Stimulated activated CD4-positive, alpha-beta T cell treated with anti-CD3 and anti-CD28 coated beads, TNF-alpha, amount 100 ng/mL, for 1 hour (primary cell): Measurements from ENCODE around the gene GAD2.

Experiments
- DNase-seq, 3 donors: peaks; one replicate each; pipeline ENCODE4 v3.0.0-alpha.2; 2020; ENCODE audit warnings: low read depth in 3 of 3, low spot score in 1 of 3

Gene GAD2

DNA sequence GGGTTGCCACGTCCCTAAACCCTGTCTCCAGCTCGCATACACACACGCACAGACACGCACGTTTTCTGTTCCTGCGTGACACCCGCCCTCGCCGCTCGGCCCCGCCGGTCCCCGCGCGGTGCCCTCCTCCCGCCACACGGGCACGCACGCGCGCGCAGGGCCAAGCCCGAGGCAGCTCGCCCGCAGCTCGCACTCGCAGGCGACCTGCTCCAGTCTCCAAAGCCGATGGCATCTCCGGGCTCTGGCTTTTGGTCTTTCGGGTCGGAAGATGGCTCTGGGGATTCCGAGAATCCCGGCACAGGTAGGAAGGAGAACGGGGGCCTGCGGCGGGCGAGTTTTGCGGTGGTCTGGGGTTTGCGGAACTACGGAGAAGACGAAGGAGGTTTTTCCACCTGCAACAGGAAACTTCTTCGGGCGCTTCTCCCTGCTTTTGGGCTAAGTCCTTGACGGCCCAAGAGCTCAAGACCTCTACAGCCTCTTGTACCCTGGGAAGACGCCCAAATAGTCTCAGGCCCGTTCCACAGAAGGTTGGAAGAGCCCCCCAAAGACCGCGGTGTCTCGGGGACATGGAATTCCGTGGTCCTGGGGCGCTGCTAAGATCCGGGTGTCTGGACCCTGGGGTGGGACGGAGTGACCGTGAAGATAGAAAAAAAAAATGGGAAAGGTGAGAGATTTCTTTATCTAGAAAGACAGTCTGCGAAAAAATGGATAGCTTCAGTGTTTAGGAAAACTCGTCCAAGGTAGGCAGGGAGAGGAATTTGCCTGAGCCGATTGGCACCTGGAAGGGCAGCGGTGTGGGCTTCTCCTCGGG, at the start of gene GAD2:
Gene GAD2 (plus strand): TSS at position 190 of the 811 bp plus-strand sequence. CDS start 36 bp downstream, at position 226.
- no peak for DNase-seq

- DNase-seq: no peak
Measured at GRCh38 chr10:26169466-26169865, 47.1 kb upstream of the GAD2 start.

GRCh38 chr10:26172131-26172530, 44.4 kb upstream of the GAD2 start:
- DNase-seq: no peak

GRCh38 chr10:26173837-26174236, 42.7 kb upstream of the GAD2 start:
- no peak for DNase-seq

DNA sequence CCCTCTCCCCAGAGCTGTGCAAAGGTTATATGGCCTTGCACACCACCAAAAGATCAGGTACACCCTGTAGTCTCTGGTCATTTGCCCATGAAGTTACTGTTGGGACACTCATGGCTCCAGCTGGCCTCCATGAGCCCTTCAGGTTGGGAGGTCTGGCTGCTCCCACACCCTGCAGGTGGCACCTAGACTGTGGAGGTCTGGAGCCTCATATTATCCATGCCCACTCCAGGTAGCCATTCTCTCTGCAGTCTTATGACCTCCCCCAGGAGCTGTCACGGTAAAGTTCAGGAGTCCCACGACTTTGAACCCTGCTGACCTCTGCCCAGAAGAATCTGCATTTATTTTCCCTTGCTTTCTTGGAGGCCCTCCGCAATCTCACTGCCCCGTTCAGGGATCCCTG, 39.2 kb upstream of the GAD2 start:
- no peak for DNase-seq

GRCh38 chr10:26194275-26194674, 22.3 kb upstream of the GAD2 start:
- no peak for DNase-seq

DNA sequence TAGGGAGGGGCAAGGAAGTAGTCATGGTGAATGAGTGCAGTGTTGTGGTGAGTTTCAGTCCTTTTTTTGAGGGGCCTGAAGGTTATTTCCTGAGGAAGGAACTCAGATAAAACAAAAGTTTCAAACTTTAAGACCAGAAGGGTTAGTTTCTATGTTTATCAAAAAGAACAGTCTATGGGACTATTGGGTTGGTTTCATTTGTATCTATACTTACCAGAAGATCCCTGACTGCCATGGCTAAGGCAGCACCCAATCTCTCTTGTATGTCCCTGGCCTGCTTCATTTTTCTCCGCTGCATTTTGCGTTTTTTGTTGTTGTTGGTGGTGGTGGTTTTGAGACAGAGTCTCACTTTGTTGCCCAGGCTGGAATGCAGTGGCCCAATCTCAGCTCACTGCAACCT, 19.3 kb upstream of the GAD2 start:
- no peak for DNase-seq

DNA sequence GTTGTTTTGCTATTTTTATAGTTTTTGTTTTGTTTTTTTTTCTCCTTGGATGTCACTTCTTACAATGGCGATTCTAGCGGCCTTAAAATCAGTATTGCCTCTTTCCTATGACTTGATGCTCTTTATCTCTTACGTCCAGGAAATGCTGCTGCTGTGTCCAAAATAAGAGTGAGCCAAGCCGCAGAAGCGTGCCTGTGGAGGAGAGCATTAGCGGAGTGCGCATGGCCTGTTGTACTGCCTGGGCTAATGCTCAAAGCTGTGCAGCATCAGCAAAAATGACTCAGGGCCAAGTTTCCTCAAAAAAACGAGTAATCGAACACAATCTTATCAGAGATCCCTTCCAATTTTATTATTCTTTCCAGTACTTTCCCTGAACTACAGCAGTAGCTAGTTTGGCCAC, 18.5 kb upstream of the GAD2 start:
- DNase-seq: no peak

GRCh38 chr10:26199841-26200240, 16.7 kb upstream of the GAD2 start:
- DNase-seq: no peak

DNA sequence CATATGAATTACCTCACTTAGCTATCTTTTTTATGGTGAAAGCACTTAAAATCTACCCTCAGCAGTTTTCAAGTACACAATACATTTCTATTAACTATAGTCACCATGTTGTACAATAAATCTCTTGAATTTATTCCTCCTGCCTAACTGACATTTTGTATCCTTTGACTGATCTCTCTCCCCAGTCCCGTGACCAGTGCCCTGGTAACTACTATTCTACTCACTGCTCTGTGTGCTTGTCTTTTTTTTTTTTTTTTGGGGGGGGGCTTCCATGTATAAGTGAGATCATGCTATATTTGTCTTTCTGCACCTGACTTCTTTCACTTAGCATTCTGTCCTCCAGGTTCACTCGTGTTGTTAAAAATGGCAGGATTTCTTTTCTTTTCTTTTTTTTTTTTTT, 11.4 kb upstream of the GAD2 start:
- DNase-seq: no peak

DNA sequence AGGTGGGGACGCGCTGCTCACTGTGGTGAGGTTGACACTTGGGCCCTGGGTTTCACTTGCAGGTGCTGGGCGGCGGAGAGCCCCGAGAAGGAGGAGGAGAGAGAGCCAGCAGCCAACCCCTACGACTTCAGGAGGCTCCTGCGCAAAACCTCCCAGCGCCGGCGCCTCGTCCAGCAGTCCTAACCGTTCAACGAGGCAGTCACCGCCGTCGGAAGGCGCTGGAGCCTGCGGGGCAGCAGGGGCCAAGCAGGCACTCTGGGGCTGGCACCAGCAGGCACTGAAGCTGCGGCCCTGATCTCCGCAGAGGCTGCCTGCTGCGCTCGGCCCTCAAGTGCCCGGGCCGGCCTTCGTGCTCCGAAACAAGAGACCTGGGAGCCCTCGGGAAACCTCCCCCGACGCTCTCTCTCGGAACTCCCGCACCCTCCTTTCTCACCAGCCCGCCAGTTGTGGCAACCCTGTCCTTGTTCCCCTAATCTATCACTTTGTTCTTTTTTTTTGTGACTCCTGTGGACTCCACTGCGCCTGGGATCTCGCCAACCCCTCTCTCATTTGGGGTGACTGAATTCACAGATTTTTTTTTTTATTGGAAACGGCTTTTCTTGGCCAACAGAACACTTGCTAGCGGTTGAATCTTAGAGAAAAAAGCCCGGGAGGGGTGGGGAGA, 4.7 kb upstream of the GAD2 start:
- no peak for DNase-seq

DNA sequence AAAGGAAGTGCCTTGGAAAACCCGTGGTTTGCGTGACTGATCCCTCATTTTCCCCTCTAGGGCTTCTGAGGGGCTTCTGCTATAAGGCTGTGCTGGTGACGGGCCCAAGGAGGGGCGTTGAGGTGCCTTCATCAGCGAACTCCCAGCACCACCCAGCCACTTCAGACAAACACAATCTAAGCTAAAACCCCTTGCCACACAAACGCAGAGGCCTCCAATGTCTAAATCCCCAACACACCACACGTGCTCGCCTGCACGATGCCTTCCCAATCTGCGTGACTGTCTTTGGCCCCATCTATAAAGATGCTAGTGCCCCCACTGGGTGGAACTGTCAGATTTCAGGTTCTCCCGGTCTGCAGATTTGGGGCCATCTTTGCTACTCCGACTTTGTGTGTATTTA, 4.1 kb upstream of the GAD2 start:
- DNase-seq: no peak

DNA sequence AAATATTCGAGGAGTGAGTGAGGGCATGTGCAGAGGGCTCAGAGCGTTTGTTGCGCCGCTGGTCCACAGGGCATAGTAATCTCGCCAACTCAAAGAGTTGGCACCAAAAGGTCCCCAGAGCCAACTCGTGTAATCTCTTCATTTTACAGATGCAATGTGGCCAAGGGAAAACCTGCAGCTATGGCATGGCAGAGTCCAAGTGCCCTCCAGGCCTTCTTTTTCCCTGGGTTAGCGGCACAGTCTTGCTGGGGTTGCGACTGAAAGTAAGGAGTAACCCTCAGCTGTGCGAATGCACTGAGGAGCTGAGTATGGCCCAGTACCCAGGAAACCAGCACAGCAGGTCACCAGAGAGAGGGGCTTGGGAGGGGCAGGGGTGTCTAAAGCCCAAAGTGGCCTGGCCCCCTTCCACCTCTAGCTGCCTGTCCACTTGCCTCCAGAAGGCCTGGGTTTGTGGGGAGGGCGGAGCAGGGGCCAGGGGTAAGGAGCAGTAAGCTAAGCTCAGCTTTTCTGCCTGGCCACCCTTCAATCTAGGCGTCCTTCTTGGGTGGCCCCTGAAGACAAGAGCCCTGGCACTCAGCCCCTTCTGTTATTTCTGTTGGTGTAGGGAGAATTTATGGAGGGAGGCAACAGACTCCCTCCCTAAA, 3.3 kb upstream of the GAD2 start:
- DNase-seq: no peak

DNA sequence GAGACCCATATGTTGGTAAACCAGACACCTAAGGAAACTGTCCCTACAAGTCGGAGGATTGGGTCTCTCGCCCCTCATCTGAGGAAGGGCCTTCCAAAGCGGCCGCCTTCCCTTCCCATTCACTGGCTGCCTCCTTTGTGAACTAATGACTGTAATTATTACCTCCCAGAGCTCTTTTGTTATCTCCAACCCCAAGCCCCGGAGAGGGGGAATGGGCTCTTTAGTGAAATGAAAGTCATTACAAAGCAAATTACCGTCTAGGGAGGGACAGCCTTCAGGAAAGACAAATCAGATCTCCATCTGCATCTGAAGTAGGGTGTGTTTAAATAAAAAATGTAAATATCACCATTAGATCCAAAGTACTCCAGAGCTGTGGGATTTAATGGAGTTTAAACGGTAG, 2.6 kb upstream of the GAD2 start:
- DNase-seq: no peak

DNA sequence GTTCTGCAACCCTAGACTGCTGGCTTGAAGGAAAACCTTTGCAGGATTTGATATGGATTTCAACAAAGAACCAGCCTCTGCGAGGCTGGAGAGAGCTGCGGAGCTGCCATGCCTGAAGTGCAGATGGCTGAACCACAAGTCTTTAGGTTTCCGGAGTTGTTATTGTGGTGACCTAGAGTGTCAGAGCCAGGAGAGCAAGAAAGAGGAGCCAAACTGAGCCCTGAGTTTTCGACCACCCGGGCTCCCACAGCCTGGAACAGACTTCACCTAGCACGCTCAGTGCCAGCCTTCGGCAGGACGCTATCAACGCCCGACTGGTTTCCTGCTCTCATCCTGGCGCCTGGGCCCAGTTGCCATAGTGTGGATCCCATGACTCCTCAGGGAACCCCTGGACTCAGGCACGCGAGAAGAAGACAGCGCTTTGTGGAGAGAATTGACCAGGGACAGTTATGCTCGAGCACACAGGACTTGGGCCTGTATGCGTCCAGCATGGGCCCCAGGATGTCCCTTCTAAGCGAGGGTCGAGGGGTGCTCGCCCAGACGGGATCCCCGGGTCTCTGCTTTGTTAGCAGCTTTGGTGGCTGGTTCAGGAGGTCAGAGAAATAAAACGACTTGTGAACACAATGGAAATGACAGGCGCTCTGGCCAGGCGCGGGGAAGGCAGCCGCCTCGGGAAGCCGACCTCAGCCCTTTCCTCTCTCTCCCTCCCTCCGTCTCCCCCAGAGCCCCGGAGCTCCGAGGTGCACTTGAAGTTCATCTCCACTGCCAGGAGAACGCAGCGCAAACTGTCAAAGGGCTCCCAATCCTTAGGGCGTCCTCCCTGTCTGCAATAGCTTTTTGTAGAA, 1.8 kb upstream of the GAD2 start:
- DNase-seq: no peak

DNA sequence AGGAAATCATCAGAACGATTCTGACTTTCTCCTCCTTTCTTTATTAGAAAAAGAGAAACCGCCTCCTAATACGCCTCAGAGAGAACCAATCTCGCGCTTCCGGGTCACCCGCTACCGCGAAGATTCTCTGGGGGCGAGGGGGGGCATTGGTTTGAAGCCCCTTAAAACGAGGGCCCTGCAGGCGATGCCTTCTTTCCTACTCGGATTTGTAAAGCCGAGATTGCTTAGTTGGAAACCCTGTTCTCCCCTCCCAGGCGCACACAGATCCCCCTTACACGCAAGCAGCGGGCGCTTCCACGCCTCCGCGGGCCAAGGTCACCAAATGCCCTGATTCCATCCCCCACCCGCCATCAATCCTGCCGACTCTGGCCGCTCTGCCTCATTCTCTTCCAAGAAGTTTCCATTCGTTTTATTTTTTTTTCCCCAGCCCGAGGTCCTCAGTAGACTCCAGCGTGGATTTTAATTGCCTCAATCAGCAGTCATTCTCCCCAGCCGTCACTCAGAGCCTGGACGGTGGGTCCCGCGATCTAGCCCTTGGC, 1.1 kb upstream of the GAD2 start:
- DNase-seq: no peak

GRCh38 chr10:26215935-26216584, 514 bp upstream of the GAD2 start:
- DNase-seq: peak in 1 of 3 donors; percentile 4

- DNase-seq: no peak
Measured at GRCh38 chr10:26217396-26218086, 967 bp downstream of the GAD2 start.

GRCh38 chr10:26219676-26220075, 3.1 kb downstream of the GAD2 start:
- no peak for DNase-seq

DNA sequence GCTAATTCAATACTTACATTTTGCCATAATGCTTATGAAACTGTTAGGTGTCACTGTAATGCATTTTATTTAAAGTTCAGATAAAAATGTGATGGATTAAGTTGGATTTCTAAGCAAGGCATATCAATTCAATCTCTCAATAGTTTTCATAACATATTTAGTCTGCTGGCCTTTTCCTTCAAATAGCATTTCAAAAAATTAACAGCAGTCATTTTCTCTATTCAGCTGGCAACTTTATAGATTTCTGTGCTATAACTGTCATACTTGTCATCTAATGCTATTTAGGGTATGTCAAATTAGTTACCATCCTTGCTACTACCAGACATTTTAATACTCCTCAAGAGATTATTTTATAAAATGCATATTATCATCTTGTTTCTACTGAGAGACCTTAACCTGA, 4.3 kb downstream of the GAD2 start:
- DNase-seq: no peak
